HepG2 (cell line): ENCODE data around the gene TSPAN5.
"Not testable (repeated sequence)": the region's sequence is repeated elsewhere in the genome, so short reads cannot be mapped to it uniquely, and the experiment has no call there.

Source experiments
- IRF1 ChIP-seq: sonication (generic); formaldehyde crosslinking; IDR thresholded peaks from 2 replicates; pipeline ENCODE4 v1.4.0; 2020; ENCODE audit warnings: low read depth, mild to moderate bottlenecking, missing genetic modification reagents
- MAFK ChIP-seq, 2 experiments: IDR thresholded peaks in 1 of 2; conservative IDR thresholded peaks in 1 of 2; 2 replicates each; pipeline ENCODE4 v1.6.1; 2011; ENCODE audit warnings: improper control_type of control experiment in 2 of 2, low read length in 2 of 2
- ZNF749 ChIP-seq: sonication (generic); formaldehyde crosslinking; IDR thresholded peaks from 2 replicates; pipeline ENCODE4 v1.8.0; 2022; ENCODE audit warnings: mild to moderate bottlenecking, missing genetic modification reagents, moderate library complexity, borderline replicate concordance

DNA sequence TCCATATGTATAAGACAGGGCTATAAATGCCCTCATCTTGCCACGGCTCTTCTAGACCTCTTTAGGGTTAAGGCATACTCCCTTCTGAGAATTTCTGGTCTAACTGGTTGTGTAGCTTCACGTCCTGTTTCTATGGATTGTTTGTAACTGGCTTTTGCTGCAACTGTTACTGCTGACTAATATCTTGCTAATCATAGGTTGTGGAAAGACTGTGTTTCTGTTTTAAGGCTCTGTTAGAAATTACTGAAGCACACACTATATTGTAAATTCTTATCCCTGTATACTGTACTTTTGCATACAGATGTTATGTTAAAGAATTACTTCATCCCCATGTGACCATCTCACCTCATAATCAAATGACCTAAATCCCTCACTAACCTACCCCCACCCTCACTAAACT, 178.8 kb downstream of the TSPAN5 start:
- not testable (repeated sequence) for TF ChIP-seq ZNF749 (CRISPR knock-in tag); IRF1 (CRISPR knock-in tag); MAFK (conservative IDR thresholded peaks at IDR 0.05 in 1 of 2, IDR thresholded peaks at IDR 0.05 in 1 of 2; ENCODE audit: low read length in 2 of 2)
